ENCODE data around the gene STK32B. TPM values are rescaled to one million over a fixed set of nuclear protein-coding genes. Genes with fewer than 3 reads are reported as not detected.

STK32B gene
- polyA plus RNA-seq, 1 experiment: 4.3 TPM

DNA sequence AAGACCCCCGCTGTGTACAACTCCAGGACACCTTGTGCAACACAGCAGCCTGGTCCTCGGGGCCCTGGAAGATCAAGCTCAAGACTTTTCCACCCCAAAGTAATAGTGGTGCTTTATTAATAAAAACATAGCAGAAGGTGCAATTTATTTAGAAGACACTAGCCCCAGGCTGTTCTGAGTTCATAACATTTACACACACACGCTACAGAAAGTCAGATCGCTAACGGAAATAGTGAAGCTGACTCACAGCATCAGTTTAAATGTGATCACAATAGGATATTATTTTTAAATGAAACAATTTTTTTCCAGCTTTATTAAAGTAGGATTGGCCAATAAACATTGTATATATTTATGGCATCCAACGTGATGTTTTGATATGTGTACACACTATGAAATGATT lies 141.0 kb downstream of the STK32B start:
- H3K4me3 ChIP-seq (ENCODE audit: low read depth, low read length): no peak overlapping the region
- ChIA-PET CTCF (no interaction called here), POLR2A (no interaction called here)
- no peak for DNase-seq (ENCODE audit: low read depth, low spot score)
- H3K27ac ChIP-seq (ENCODE audit: low read depth, low read length): no peak overlapping the region
- no peaks in the 10 kb centered on the region for H3K9me3 ChIP-seq (ENCODE audit: control insufficient read depth, insufficient read depth, low read length)
- no peaks in the 10 kb centered on the region for H3K27me3 ChIP-seq (ENCODE audit: control insufficient read depth, insufficient read depth, low read length)
- TF ChIP-seq, protein P1, sequence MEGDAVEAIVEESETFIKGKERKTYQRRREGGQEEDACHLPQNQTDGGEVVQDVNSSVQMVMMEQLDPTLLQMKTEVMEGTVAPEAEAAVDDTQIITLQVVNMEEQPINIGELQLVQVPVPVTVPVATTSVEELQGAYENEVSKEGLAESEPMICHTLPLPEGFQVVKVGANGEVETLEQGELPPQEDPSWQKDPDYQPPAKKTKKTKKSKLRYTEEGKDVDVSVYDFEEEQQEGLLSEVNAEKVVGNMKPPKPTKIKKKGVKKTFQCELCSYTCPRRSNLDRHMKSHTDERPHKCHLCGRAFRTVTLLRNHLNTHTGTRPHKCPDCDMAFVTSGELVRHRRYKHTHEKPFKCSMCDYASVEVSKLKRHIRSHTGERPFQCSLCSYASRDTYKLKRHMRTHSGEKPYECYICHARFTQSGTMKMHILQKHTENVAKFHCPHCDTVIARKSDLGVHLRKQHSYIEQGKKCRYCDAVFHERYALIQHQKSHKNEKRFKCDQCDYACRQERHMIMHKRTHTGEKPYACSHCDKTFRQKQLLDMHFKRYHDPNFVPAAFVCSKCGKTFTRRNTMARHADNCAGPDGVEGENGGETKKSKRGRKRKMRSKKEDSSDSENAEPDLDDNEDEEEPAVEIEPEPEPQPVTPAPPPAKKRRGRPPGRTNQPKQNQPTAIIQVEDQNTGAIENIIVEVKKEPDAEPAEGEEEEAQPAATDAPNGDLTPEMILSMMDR (IDR thresholded peaks at IDR 0.05; ENCODE audit: low read depth, low read length): no peak

DNA sequence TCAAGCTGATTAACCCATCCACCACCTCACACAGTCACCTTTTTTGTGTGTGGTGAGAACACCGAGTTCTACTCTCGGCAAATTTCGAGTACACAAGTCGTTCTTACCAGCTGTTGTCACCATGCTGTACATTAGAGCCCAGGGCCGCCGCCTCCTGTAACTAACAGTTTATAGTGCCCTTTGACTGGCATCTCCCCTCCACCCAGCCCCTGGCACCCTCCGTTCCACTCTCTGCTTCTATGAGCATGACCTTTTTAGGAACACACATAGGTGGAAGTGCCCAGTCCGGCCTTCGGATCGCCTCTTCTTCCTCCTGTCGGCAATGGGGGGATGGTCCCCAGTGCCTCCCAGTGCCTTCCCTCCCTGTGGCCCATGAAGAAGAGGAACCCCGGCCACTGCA lies 141.4 kb downstream of the STK32B start:
- Histone ChIP-seq H3K4me3 (ENCODE audit: low read depth, low read length) (no peak overlapping the region), H3K9me3 (ENCODE audit: control insufficient read depth, insufficient read depth, low read length) (no peaks in the 10 kb centered on the region), H3K27ac (ENCODE audit: low read depth, low read length) (no peak overlapping the region), H3K27me3 (ENCODE audit: control insufficient read depth, insufficient read depth, low read length) (no peaks in the 10 kb centered on the region)
- POLR2A ChIA-PET: no interaction called here
- CTCF ChIA-PET: no interaction called here
- TF ChIP-seq, protein P1 (IDR thresholded peaks at IDR 0.05; ENCODE audit: low read depth, low read length): no peak
- no peak for DNase-seq (ENCODE audit: low read depth, low spot score)

DNA sequence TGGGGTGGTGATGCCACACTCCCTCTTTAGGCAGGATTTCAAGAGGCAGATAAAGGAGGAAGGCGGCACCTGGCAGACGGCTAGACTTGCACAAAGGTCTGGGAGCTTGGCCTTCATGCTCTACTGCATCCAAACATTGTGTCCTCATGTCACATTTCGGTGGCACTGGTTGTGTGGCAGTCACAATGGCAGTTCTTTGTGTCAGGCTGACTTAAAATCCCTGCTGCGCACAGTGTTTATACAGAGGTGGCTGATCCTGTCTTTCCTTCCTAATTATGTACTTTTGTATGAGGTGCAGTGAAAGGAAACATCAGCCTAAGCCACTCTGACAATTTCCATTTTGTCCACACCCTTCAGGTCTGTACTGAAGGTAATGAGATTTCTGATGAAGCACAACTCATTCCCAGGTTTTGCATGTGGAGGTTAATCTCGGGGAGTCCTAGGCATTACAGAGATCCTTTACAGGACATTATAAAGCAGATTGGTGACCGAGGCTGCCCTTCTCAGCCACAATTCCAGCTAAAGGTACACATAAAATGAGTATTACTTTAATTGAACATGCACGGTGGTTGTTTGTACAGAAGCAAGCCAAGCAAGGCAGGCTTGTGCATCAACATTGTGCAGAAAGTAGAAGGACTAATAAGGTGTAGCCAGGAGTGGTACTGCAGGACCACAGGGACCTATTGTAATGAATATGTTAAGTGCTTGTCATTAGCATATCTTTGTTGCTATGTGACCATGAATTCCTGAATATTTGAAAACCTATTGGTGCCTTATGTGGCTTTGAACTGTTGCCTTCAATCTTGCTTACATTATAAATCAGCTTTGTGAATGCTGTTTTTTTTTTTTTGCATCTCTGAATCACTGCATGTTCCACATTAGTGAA lies 147.6 kb downstream of the STK32B start:
- TF ChIP-seq, protein P1 (IDR thresholded peaks at IDR 0.05; ENCODE audit: low read depth, low read length): no peak
- ChIA-PET POLR2A (no interaction called here), CTCF (no interaction called here)
- H3K4me3 ChIP-seq (ENCODE audit: low read depth, low read length): no peak overlapping the region
- H3K9me3 ChIP-seq (ENCODE audit: control insufficient read depth, insufficient read depth, low read length): no peaks in the 10 kb centered on the region
- DNase-seq (ENCODE audit: low read depth, low spot score): no peak
- H3K27ac ChIP-seq (ENCODE audit: low read depth, low read length): no peak overlapping the region
- no peaks in the 10 kb centered on the region for H3K27me3 ChIP-seq (ENCODE audit: control insufficient read depth, insufficient read depth, low read length)

DNA sequence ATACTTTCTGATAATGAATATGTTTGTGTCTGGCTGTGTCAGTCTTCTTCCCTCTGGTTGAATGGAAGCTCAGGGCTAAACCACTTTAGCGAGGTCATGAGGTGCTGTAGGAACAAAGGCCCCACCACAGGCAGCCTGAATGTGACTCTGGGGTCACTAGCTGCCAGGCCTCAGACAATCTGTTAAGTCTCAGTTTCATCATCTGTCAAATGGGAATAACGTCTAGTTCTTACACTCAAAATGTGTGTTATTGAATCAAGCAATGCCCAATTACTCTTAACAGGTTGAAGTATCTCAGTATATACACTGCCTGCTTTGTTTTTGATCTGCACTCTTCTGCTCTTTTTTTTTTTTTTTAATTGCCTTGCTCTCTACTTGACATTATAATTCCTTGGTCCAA lies 148.6 kb downstream of the STK32B start:
- ChIA-PET CTCF (no interaction called here), POLR2A (no interaction called here)
- DNase-seq (ENCODE audit: low read depth, low spot score): no peak
- TF ChIP-seq, protein P1 (IDR thresholded peaks at IDR 0.05; ENCODE audit: low read depth, low read length): no peak
- Histone ChIP-seq H3K27me3 (ENCODE audit: control insufficient read depth, insufficient read depth, low read length) (no peaks in the 10 kb centered on the region), H3K27ac (ENCODE audit: low read depth, low read length) (no peak overlapping the region), H3K9me3 (ENCODE audit: control insufficient read depth, insufficient read depth, low read length) (no peaks in the 10 kb centered on the region), H3K4me3 (ENCODE audit: low read depth, low read length) (no peak overlapping the region)

DNA sequence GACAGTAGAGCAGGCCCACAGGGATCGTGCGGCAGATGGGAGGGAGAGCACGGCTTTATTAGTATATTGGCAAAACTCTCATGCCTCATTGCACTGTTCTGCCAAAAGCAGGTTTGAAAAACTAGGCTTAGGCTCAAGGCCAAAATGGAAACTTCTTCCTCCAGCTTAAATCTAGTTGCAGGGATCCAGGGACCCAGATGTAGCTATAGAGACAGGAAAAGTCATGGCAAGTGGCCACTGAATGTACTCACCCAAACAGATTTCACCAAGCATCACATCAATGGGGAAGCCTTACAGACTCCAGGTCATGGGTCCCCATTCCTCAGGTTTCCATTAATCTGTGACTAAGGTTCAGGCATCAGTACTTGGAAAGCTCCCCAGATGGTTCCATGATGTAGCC lies 149.2 kb downstream of the STK32B start:
- H3K27me3 ChIP-seq (ENCODE audit: control insufficient read depth, insufficient read depth, low read length): no peaks in the 10 kb centered on the region
- H3K4me3 ChIP-seq (ENCODE audit: low read depth, low read length): no peak overlapping the region
- H3K9me3 ChIP-seq (ENCODE audit: control insufficient read depth, insufficient read depth, low read length): no peaks in the 10 kb centered on the region; the same call in 1 of the 2 replicates
- DNase-seq (ENCODE audit: low read depth, low spot score): no peak
- ChIA-PET POLR2A (no interaction called here), CTCF (no interaction called here)
- no peak overlapping the region for H3K27ac ChIP-seq (ENCODE audit: low read depth, low read length)
- TF ChIP-seq, protein P1 (IDR thresholded peaks at IDR 0.05; ENCODE audit: low read depth, low read length): no peak

Measured in AG04450 (cell line).